Measurements from ENCODE around the gene TMEM178A. TPM values are rescaled to one million over a fixed set of nuclear protein-coding genes. Genes with fewer than 3 reads are reported as not detected.
"Not testable (repeated sequence)": the region's sequence is repeated elsewhere in the genome, so short reads cannot be mapped to it uniquely, and the experiment has no call there.

The TMEM178A gene
- total RNA-seq, 2 donors from 2014 or later: 5.5 to 7.4 TPM

DNA sequence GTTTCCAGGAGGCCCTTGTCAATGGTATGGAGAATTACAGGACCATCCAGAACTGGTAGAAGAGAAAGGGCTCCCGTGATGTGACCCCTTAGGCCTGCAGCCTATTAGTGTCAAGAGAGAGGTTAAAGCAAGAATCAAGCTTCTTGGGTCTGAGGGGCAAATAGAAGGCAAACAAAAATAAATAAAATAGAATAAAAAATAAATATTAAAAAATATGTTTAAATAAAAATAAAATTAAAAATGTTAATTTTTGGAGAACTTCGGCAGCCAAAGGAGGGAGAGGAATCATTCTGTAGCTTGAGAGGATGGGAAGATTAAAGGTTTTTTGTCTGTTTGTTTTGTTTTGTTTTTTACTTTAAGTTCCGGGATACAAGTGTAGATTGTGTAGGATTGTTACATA is 15.2 kb upstream of the TMEM178A start:
- no peak for TF ChIP-seq CTCF (conservative IDR thresholded peaks at IDR 0.05)
- Histone ChIP-seq H3K9ac (ENCODE audit: extremely low read depth, low read length, poor library complexity, severe bottlenecking) (no peak overlapping the region), H3K27ac (ENCODE audit: low read depth, low read length) (no peak overlapping the region), H3K4me3 (ENCODE audit: low read length) (no peak overlapping the region), H3K36me3 (ENCODE audit: control insufficient read depth, insufficient read depth, low read length) (no peaks in the 10 kb centered on the region), H3K27me3 (ENCODE audit: control insufficient read depth, insufficient read depth, low read length, poor library complexity, severe bottlenecking) (no peaks in the 10 kb centered on the region), H3K9me3 (ENCODE audit: control insufficient read depth, low read length) (peaks cover 6% of the 10 kb centered on the region), H3K4me1 (ENCODE audit: control insufficient read depth, insufficient read depth, low read length) (no peaks in the 10 kb centered on the region)
- H3K4me3 Mint-ChIP-seq: no peak overlapping the region
- 88 to 100% methylated on average over 1 to 3 of the region's 3 CpGs for WGBS, 2 experiments (ENCODE audit: insufficient coverage in 1 of 2, insufficient read length in 1 of 2)
- H3K27ac Mint-ChIP-seq: no peak overlapping the region
- DNase-seq: no peak
- H3K27me3 Mint-ChIP-seq (ENCODE audit: insufficient read depth): peaks cover 2% of the 10 kb centered on the region
- no peaks in the 10 kb centered on the region for H3K36me3 Mint-ChIP-seq (ENCODE audit: low read depth)
- H3K4me1 Mint-ChIP-seq: peaks cover 2% of the 10 kb centered on the region
- H3K9me3 Mint-ChIP-seq: peaks cover 4% of the 10 kb centered on the region

DNA sequence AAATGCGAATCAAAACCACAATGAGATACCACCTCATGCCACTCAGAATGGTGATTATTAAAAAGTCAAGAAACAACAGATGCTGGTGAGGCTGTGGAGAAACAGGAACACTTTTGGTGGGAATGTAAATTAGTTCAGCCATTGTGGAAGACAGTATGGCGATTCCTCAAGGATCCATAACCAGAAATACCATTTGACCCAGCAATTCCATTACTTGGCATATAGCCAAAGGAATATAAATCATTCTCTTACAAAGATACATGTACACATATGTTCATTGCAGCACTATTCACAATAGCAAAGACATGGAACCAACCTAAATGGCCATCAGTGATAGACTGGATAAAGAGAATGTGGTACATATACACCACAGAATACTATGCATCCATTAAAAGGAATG is 9.5 kb upstream of the TMEM178A start:
- H3K9me3 ChIP-seq (ENCODE audit: control insufficient read depth, low read length); H3K36me3 ChIP-seq (ENCODE audit: control insufficient read depth, insufficient read depth, low read length); H3K4me1 ChIP-seq (ENCODE audit: control insufficient read depth, insufficient read depth, low read length); H3K27ac Mint-ChIP-seq; H3K4me3 Mint-ChIP-seq; H3K27ac ChIP-seq (ENCODE audit: low read depth, low read length); H3K27me3 ChIP-seq (ENCODE audit: control insufficient read depth, insufficient read depth, low read length, poor library complexity, severe bottlenecking); H3K36me3 Mint-ChIP-seq (ENCODE audit: low read depth); H3K9ac ChIP-seq (ENCODE audit: extremely low read depth, low read length, poor library complexity, severe bottlenecking); DNase-seq; H3K4me3 ChIP-seq (ENCODE audit: low read length); H3K9me3 Mint-ChIP-seq; H3K27me3 Mint-ChIP-seq (ENCODE audit: insufficient read depth); H3K4me1 Mint-ChIP-seq: not testable (repeated sequence)
- WGBS, 2 experiments (ENCODE audit: insufficient coverage in 1 of 2, insufficient read length in 1 of 2): 86 to 92% methylated on average over 1 to 2 of the region's 2 CpGs

- WGBS, 2 experiments (ENCODE audit: insufficient coverage in 1 of 2, insufficient read length in 1 of 2): 92 to 97% methylated on average over 5 to 7 of the region's 7 CpGs
- DNase-seq: no peak
- H3K27ac ChIP-seq (ENCODE audit: low read depth, low read length): no peak overlapping the region
- H3K27me3 ChIP-seq (ENCODE audit: control insufficient read depth, insufficient read depth, low read length, poor library complexity, severe bottlenecking): no peaks in the 10 kb centered on the region
- no peaks in the 10 kb centered on the region for H3K36me3 ChIP-seq (ENCODE audit: control insufficient read depth, insufficient read depth, low read length)
- TF ChIP-seq CTCF (conservative IDR thresholded peaks at IDR 0.05): no peak
- Mint-ChIP-seq H3K4me3 (no peak overlapping the region), H3K4me1 (peaks cover 5% of the 10 kb centered on the region), H3K36me3 (ENCODE audit: low read depth) (no peaks in the 10 kb centered on the region), H3K27me3 (ENCODE audit: insufficient read depth) (peaks cover 2% of the 10 kb centered on the region), H3K27ac (no peak overlapping the region), H3K9me3 (peaks cover 4% of the 10 kb centered on the region)
- no peak overlapping the region for H3K9ac ChIP-seq (ENCODE audit: extremely low read depth, low read length, poor library complexity, severe bottlenecking)
- no peak overlapping the region for H3K4me3 ChIP-seq (ENCODE audit: low read length)
- peaks cover 6% of the 10 kb centered on the region for H3K9me3 ChIP-seq (ENCODE audit: control insufficient read depth, low read length)
- H3K4me1 ChIP-seq (ENCODE audit: control insufficient read depth, insufficient read depth, low read length): no peaks in the 10 kb centered on the region
Measured at GRCh38 chr2:39657287-39657937, 8.3 kb upstream of the TMEM178A start.

- Mint-ChIP-seq H3K36me3 (ENCODE audit: low read depth) (no peaks in the 10 kb centered on the region), H3K4me1 (peaks cover 5% of the 10 kb centered on the region), H3K9me3 (peaks cover 4% of the 10 kb centered on the region), H3K27me3 (ENCODE audit: insufficient read depth) (peaks cover 5% of the 10 kb centered on the region), H3K27ac (no peak overlapping the region), H3K4me3 (no peak overlapping the region)
- WGBS, 2 experiments (ENCODE audit: insufficient coverage in 1 of 2, insufficient read length in 1 of 2): 89 to 100% methylated on average over 1 to 2 of the region's 2 CpGs
- H3K9me3 ChIP-seq (ENCODE audit: control insufficient read depth, low read length): peaks cover 6% of the 10 kb centered on the region
- H3K36me3 ChIP-seq (ENCODE audit: control insufficient read depth, insufficient read depth, low read length): no peaks in the 10 kb centered on the region
- no peak for TF ChIP-seq CTCF (conservative IDR thresholded peaks at IDR 0.05)
- H3K9ac ChIP-seq (ENCODE audit: extremely low read depth, low read length, poor library complexity, severe bottlenecking): no peak overlapping the region
- H3K4me3 ChIP-seq (ENCODE audit: low read length): no peak overlapping the region
- no peak for DNase-seq
- H3K4me1 ChIP-seq (ENCODE audit: control insufficient read depth, insufficient read depth, low read length): no peaks in the 10 kb centered on the region
- no peak overlapping the region for H3K27ac ChIP-seq (ENCODE audit: low read depth, low read length)
- H3K27me3 ChIP-seq (ENCODE audit: control insufficient read depth, insufficient read depth, low read length, poor library complexity, severe bottlenecking): no peaks in the 10 kb centered on the region
Measured at GRCh38 chr2:39658371-39658770, 7.3 kb upstream of the TMEM178A start.

All from endodermal cell (in vitro differentiated cells).